Mesothelial cell of epicardium (in vitro differentiated cells): ENCODE results near the gene SIRT6. TPM values are rescaled to one million over a fixed set of nuclear protein-coding genes. Genes with fewer than 3 reads are reported as not detected.
A peak's percentile ranks its signal among the peaks of the same experiment; 100 is the strongest.
"Not testable (repeated sequence)": the region's sequence is repeated elsewhere in the genome, so short reads cannot be mapped to it uniquely, and the experiment has no call there.

ENCODE experiments used
- DNase-seq, 2 experiments: peaks; one replicate each; pipeline ENCODE4 v3.0.0; 2021; ENCODE audit warnings: low spot score in 2 of 2; ENCODE audit not compliant: unreplicated experiment in 2 of 2
- H3K27ac Mint-ChIP-seq: 2 replicates; pipeline ENCODE4 v1.8.0; 2021; ENCODE audit warnings: mixed read lengths
- H3K27me3 Mint-ChIP-seq: 2 replicates; pipeline ENCODE4 v1.8.0; 2021; ENCODE audit warnings: low read depth, mixed read lengths
- H3K36me3 Mint-ChIP-seq: 2 replicates; pipeline ENCODE4 v1.8.0; 2021; ENCODE audit warnings: mixed read lengths
- H3K4me1 Mint-ChIP-seq: 2 replicates; pipeline ENCODE4 v1.8.0; 2021; ENCODE audit warnings: mixed read lengths
- H3K4me3 Mint-ChIP-seq: 2 replicates; pipeline ENCODE4 v1.8.0; 2021; ENCODE audit warnings: mild to moderate bottlenecking, moderate library complexity, mixed read lengths
- H3K9me3 Mint-ChIP-seq: 2 replicates; pipeline ENCODE4 v1.8.0; 2021; ENCODE audit warnings: mixed read lengths
- CTCF ChIP-seq: fragments of 200-600 bp; sonication (generic); IDR thresholded peaks from one replicate; pipeline ENCODE4 v1.5.0; 2021; ENCODE audit warnings: antibody characterized with exemption; ENCODE audit not compliant: unreplicated experiment
- total RNA-seq: library from RNA; stranded (reverse); gene quantifications from 3 replicates; pipeline ENCODE4 v1.2.1, GENCODE V29; 2021

SIRT6 gene
- total RNA-seq, 1 donor from 2014 or later = 25.6 TPM

GRCh38 chr19:4197228-4197624, 14.9 kb upstream of the SIRT6 start:
- peaks cover 82% of the 10 kb centered on the region for H3K27me3 Mint-ChIP-seq
- no peak overlapping the region for H3K27ac Mint-ChIP-seq
- H3K36me3 Mint-ChIP-seq = no peaks in the 10 kb centered on the region
- no peaks in the 10 kb centered on the region for H3K9me3 Mint-ChIP-seq
- H3K4me3 Mint-ChIP-seq = peak overlapping the region; percentile 39
- H3K4me1 Mint-ChIP-seq = peaks cover 10% of the 10 kb centered on the region
- DNase-seq = no peak
- no peak for TF ChIP-seq CTCF

GRCh38 chr19:4196587-4197148, 14.3 kb upstream of the SIRT6 start:
- no peak for TF ChIP-seq CTCF
- DNase-seq = no peak
- no peak overlapping the region for H3K27ac Mint-ChIP-seq
- H3K9me3 Mint-ChIP-seq = no peaks in the 10 kb centered on the region
- no peaks in the 10 kb centered on the region for H3K36me3 Mint-ChIP-seq
- H3K4me3 Mint-ChIP-seq = peak overlapping the region; percentile 39
- H3K4me1 Mint-ChIP-seq = peaks cover 10% of the 10 kb centered on the region
- peaks cover 76% of the 10 kb centered on the region for H3K27me3 Mint-ChIP-seq

- DNase-seq = no peak
- Mint-ChIP-seq H3K4me1 (peaks cover 10% of the 10 kb centered on the region), H3K36me3 (no peaks in the 10 kb centered on the region), H3K4me3 (no peak overlapping the region), H3K9me3 (no peaks in the 10 kb centered on the region), H3K27me3 (peaks cover 70% of the 10 kb centered on the region), H3K27ac (no peak overlapping the region)
- no peak for TF ChIP-seq CTCF
Observed at GRCh38 chr19:4196009-4196408, 13.6 kb upstream of the SIRT6 start.

GRCh38 chr19:4194353-4194752, 12.0 kb upstream of the SIRT6 start:
- Mint-ChIP-seq H3K27me3 (peaks cover 55% of the 10 kb centered on the region), H3K27ac (no peak overlapping the region), H3K9me3 (no peaks in the 10 kb centered on the region), H3K36me3 (no peaks in the 10 kb centered on the region), H3K4me1 (peaks cover 10% of the 10 kb centered on the region), H3K4me3 (no peak overlapping the region)
- TF ChIP-seq CTCF = no peak
- no peak for DNase-seq

GRCh38 chr19:4192537-4192936, 10.2 kb upstream of the SIRT6 start:
- not testable (repeated sequence) for H3K4me3 Mint-ChIP-seq, DNase-seq, H3K27ac Mint-ChIP-seq, H3K36me3 Mint-ChIP-seq, H3K9me3 Mint-ChIP-seq, H3K4me1 Mint-ChIP-seq
- peaks cover 42% of the 10 kb centered on the region for H3K27me3 Mint-ChIP-seq

GRCh38 chr19:4189641-4190040, 7.3 kb upstream of the SIRT6 start:
- Mint-ChIP-seq H3K4me1 (no peaks in the 10 kb centered on the region), H3K4me3 (no peak overlapping the region), H3K36me3 (no peaks in the 10 kb centered on the region), H3K9me3 (no peaks in the 10 kb centered on the region), H3K27me3 (peaks cover 16% of the 10 kb centered on the region), H3K27ac (no peak overlapping the region)
- no peak for TF ChIP-seq CTCF
- no peak for DNase-seq
